LNCaP clone FGC (cell line): ENCODE measurements around the gene RAD51B.
"Not testable (repeated sequence)": the region's sequence is repeated elsewhere in the genome, so short reads cannot be mapped to it uniquely, and the experiment has no call there.

ENCODE experiments used
- DNase-seq: peaks from one replicate; pipeline ENCODE4 v3.0.0-alpha.2; 2011; ENCODE audit warnings: low read depth
- H3K4me3 ChIP-seq: 2 replicates; pipeline ENCODE4 v1.5.1; 2011; ENCODE audit warnings: mild to moderate bottlenecking, low read depth, low read length, control low read depth
- CTCF ChIP-seq: IDR thresholded peaks from 2 replicates; pipeline ENCODE4 v1.5.1; 2012; ENCODE audit warnings: mild to moderate bottlenecking; ENCODE audit not compliant: control insufficient read depth, insufficient read depth; ENCODE audit errors: extremely low read depth

The RAD51B gene

GRCh38 chr14:68284834-68285233, 465.3 kb downstream of the RAD51B start:
- no peak for TF ChIP-seq CTCF
- DNase-seq: no peak
- no peak overlapping the region for H3K4me3 ChIP-seq

- TF ChIP-seq CTCF: no peak
- no peak overlapping the region for H3K4me3 ChIP-seq
- DNase-seq: no peak
Measured at GRCh38 chr14:68285421-68286179, 466.0 kb downstream of the RAD51B start.

- no peak for DNase-seq
- no peak for TF ChIP-seq CTCF
- H3K4me3 ChIP-seq: no peak overlapping the region
Measured at GRCh38 chr14:68286667-68287066, 467.1 kb downstream of the RAD51B start.

- not testable (repeated sequence) for DNase-seq, H3K4me3 ChIP-seq
Measured at GRCh38 chr14:68289452-68289851, 469.9 kb downstream of the RAD51B start.

GRCh38 chr14:68291820-68292219, 472.2 kb downstream of the RAD51B start:
- DNase-seq: no peak
- no peak overlapping the region for H3K4me3 ChIP-seq
- TF ChIP-seq CTCF: no peak

- no peak overlapping the region for H3K4me3 ChIP-seq
- TF ChIP-seq CTCF: no peak
- no peak for DNase-seq
Measured at GRCh38 chr14:68292441-68293215, 473.0 kb downstream of the RAD51B start.

- DNase-seq: no peak
- no peak overlapping the region for H3K4me3 ChIP-seq
- TF ChIP-seq CTCF: no peak
Measured at GRCh38 chr14:68293404-68293803, 473.8 kb downstream of the RAD51B start.
